GM19328 (cell line): ENCODE data around the gene SEPTIN3.

Source experiments
- ATAC-seq: cut with Tn5 transposase; IDR thresholded peaks from one replicate; pipeline ENCODE4 v1.9.1; 2021; ENCODE audit warnings: mild to moderate bottlenecking, moderate library complexity; ENCODE audit not compliant: unreplicated experiment

SEPTIN3 gene

DNA sequence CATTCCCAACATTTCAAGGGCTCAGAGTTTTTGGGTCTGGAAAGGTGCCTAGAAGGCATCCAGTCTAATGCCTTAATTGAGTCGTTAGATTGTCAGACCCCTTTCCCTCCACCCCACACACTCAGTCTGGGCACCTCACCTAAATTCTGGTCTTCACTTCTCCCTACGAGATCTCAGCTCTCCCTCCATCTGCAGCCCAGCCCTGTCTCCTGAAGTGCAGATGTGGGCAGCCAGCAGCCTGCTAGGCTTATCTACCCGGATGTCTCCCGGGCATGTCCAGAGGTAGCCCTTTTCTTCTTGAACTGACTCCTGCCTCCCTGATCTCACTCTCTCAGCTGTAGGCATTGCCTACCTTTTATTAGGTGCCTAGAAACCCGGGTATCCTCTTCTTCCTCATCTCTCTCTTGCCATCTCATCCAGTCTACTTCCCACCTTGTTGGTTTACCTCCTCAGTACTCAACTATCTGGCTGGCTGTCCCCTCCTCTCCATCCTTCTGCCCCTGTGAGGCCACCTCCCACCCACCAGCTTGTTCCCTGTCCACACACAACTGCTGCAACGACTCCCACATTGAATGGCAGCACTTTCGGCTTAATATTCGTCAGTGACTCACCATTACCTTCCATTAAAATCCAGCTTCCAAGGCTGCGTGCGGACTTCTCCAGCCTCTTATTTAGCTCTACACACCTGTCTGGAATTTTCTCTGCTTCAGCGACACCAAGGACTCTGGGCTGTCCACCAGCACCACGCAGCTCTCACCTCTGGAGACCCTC lies 6.2 kb downstream of the SEPTIN3 start:
- no peak for ATAC-seq

GRCh38 chr22:41976070-41976901 lies 7.0 kb downstream of the SEPTIN3 start:
- ATAC-seq = no peak

- ATAC-seq = no peak
Observed at GRCh38 chr22:41976961-41977566, 7.8 kb downstream of the SEPTIN3 start.

- ATAC-seq = no peak
Observed at GRCh38 chr22:41978732-41979131, 9.5 kb downstream of the SEPTIN3 start.

GRCh38 chr22:41979423-41980250 lies 10.4 kb downstream of the SEPTIN3 start:
- no peak for ATAC-seq

GRCh38 chr22:41982865-41983264 lies 13.6 kb downstream of the SEPTIN3 start:
- no peak for ATAC-seq

- ATAC-seq = no peak
Observed at GRCh38 chr22:41983513-41984405, 14.5 kb downstream of the SEPTIN3 start.

- no peak for ATAC-seq
Observed at GRCh38 chr22:41987276-41987675, 18.0 kb downstream of the SEPTIN3 start.

- no peak for ATAC-seq
Observed at GRCh38 chr22:41989246-41989645, 20.0 kb downstream of the SEPTIN3 start.

- ATAC-seq = no peak
Observed at GRCh38 chr22:41991111-41991510, 21.9 kb downstream of the SEPTIN3 start.

DNA sequence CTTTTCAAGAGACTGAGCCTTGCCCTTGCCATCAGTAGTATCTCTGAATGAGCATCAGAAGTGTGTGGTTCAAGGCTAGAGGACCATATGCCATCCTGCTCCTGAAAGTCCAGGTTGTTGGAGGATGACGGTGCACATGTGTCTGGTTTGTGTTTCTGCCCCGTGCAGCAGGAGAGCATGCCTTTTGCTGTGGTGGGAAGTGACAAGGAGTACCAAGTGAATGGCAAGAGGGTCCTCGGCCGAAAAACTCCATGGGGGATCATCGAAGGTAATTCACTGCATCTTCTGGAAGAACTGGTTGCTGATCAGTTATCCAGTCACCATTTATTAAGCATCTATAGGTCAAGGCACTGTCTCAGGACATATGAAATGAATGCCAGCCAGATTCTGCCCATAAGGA lies 23.3 kb downstream of the SEPTIN3 start:
- ATAC-seq = no peak

DNA sequence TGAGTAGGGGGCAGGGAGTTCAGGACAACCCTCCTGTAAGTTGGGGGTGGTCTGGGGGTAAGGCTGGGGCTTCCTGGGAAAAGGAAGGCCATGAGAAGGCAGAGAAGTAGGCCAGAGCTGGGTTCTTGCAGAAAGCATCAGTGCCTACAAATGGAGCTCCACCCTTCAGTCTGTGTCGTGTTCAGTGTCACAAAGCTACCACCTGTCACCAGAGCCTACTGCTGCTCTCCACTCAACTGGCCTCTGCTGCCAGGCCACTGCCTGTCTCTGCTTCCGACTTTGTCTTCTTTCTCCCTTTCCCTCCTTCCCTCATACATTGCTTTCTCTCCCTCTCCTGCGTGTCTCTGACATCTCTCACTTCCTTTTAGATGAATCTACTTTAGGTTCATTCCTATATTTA lies 26.0 kb downstream of the SEPTIN3 start:
- ATAC-seq = no peak

DNA sequence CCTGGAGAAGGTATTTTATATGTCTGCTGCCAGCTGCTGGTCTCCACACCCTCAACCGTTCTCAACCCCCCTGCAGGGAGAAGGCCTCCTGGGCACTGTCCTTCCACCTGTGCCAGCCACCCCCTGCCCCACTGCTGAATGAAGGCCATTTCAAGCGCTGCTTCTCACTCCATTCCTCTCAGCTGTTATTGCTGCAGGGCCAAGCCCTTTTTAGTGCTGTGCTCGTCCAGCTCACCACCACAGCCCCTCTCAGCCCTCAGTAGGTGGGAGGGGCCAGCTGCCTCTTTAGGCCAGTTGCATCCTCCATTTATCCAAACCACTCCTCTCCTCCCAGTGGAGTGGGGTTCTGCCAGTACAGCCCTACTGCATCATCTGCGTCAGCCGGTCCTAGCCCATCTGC lies 27.6 kb downstream of the SEPTIN3 start:
- no peak for ATAC-seq

DNA sequence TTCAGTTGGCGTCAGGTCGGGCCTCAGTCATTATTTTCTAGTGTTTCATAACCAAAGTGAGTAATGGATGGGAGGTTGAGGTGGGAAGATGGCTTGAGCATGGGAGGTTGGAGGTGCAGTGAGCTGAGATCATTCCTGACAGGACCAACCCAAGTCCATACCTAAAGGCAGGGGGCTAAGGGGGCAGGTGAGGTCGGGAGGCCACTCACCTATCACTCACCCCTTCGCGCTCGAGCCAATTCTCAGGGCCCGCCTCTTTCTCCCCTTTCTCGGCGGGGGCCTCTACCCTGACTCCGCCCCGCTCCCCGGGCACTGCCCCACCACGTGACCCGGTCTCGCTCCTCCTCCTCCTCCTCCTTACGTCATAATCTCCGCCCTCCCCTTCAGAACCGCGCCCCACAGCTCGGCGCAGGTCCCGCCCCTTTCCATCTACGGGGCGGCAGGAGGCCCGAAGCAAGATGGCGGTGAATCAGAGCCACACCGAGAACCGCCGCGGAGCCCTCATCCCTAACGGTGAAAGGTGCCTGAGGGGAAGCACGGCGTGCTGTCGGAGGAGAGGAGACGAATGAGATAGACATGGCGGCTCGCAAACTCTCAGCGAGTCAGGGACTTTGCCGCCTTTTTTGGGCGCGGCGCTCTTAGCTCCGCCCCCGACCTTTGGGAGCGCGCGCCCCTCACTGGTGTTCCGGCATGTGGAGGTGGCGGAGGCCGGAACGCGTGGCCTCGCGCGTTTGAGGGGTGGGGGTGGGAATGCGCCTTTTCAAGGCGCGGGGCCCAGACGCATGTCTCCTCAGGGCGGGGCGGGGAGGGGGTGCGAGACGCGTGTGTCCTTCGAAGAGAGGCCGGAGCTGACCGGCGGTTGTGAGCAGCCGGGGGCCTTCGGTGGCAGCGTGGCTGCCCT lies 29.4 kb downstream of the SEPTIN3 start, which contains the start of gene WBP2NL:
WBP2NL (plus strand) TSS at position 428 of the 901 bp plus-strand sequence; CDS start at position 459, 31 bp downstream.
- peak; percentile 89 for ATAC-seq

GRCh38 chr22:42000466-42000865 lies 31.2 kb downstream of the SEPTIN3 start:
- no peak for ATAC-seq

DNA sequence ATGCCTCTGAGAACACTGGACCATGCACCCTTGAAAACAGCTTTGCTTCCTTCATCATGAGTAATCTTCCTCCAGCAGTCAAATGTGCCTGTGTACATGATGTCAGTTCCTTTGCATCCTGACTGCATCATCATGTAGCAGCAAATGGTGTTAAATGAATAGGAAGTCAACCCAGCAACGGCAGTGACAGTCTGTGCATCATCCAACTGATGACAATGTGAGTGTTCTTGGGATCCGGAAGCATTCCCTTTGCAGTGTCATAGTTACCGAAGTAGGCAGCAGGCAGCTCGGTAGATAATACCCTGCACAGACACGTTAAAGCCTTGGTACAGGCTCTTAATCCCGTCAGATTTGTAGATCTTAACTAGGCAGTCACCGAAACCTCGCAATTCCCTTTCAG lies 31.9 kb downstream of the SEPTIN3 start:
- ATAC-seq = no peak

DNA sequence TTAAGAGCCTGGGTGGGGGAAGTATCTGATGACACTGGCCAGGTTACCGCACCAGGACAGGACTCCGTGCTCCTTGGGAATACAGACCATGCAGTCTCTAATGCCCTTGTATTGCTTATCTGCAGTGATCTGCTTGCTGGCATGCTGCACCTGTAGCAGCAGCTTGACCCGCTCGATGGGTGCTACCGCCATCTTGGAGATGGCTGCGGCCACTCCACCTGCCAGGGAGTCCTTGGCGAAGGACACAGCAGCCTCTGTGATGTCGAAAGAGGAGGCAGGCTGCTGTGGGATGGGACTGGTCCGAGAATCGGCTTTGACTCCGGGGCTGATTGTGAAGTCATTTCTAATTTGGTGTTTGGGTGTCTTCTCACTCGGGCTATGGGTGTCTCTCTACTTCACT lies 32.5 kb downstream of the SEPTIN3 start:
- ATAC-seq = no peak

DNA sequence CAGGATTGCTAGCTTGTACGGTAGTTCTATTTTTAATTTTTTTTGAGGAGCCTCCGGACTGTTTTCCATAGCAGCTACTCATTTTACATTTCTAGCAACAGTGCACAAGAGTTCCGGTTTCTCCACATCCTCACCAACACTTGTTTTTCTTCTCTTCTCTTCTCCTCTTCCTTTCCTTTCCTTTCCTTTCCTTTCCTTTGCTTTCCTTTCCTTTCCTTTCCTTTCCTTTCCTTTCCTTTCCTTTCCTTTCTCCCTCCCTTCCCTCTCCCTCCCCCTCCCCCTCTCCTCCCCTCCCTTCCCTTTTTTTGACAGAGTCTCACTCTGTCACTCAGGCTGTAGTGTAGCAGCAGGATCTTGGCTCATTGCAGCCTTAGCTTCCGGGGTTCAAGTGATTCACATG lies 38.7 kb downstream of the SEPTIN3 start:
- ATAC-seq = no peak

GRCh38 chr22:42010778-42011177 lies 41.5 kb downstream of the SEPTIN3 start:
- no peak for ATAC-seq
